HepG2 (cell line): ENCODE data around the gene RHOV. TPM values are rescaled to one million over a fixed set of nuclear protein-coding genes. Genes with fewer than 3 reads are reported as not detected.

Source experiments
- ATAD3A ChIP-seq: sonication (generic); formaldehyde crosslinking; IDR thresholded peaks from 2 replicates; pipeline ENCODE4 v1.4.0; 2020; ENCODE audit warnings: missing genetic modification reagents
- ATF6 ChIP-seq: sonication (generic); formaldehyde crosslinking; conservative IDR thresholded peaks from 2 replicates; pipeline ENCODE4 v1.4.0; 2020; ENCODE audit warnings: missing genetic modification reagents
- CENPX ChIP-seq: sonication (generic); formaldehyde crosslinking; IDR thresholded peaks from 2 replicates; pipeline ENCODE4 v1.9.0; 2021; ENCODE audit warnings: mild to moderate bottlenecking, missing genetic modification reagents, moderate library complexity
- CREB1 ChIP-seq, 2 experiments: fragments of 450-650 bp in 1 of 2; IDR thresholded peaks; 2 replicates each; pipeline ENCODE4 v1.6.1; 2016 to 2017; ENCODE audit warnings: control low read depth in 1 of 2, mild to moderate bottlenecking in 1 of 2, missing compliant biosample characterization in 1 of 2, missing genetic modification characterization in 1 of 2
- CREM ChIP-seq, 2 experiments: sonication (generic) in 1 of 2; formaldehyde crosslinking in 1 of 2; IDR thresholded peaks; 2 replicates each; pipeline versions ENCODE4 v1.4.0 to v1.6.1; 2016 to 2020; ENCODE audit warnings: antibody characterized with exemption in 1 of 2, mild to moderate bottlenecking in 1 of 2, missing genetic modification reagents in 1 of 2
- CTCF ChIP-seq: sonication (generic); formaldehyde crosslinking; IDR thresholded peaks from 2 replicates; pipeline ENCODE4 v1.5.0; 2020; ENCODE audit warnings: mild to moderate bottlenecking, missing genetic modification reagents, moderate library complexity
- DPF2 ChIP-seq: sonication (generic); formaldehyde crosslinking; IDR thresholded peaks from 2 replicates; pipeline ENCODE4 v1.4.0; 2020; ENCODE audit warnings: mild to moderate bottlenecking, low read depth, missing genetic modification reagents, borderline replicate concordance
- HDAC2 ChIP-seq: sonication (generic); formaldehyde crosslinking; IDR thresholded peaks from 2 replicates; pipeline ENCODE4 v1.4.0; 2020; ENCODE audit warnings: missing genetic modification reagents
- HOXD1 ChIP-seq: sonication (generic); formaldehyde crosslinking; IDR thresholded peaks from 2 replicates; pipeline ENCODE4 v1.5.0; 2020; ENCODE audit warnings: missing genetic modification reagents
- TBX3 ChIP-seq: fragments of 450-650 bp; IDR thresholded peaks from 2 replicates; pipeline ENCODE4 v1.6.1; 2017; ENCODE audit warnings: antibody characterized with exemption, mild to moderate bottlenecking, inconsistent platforms, borderline replicate concordance
- TFDP1 ChIP-seq: IDR thresholded peaks from 2 replicates; pipeline ENCODE4 v1.6.1; 2016; ENCODE audit warnings: missing compliant biosample characterization, missing genetic modification reagents, borderline replicate concordance
- TRIM24 ChIP-seq: sonication (generic); formaldehyde crosslinking; IDR thresholded peaks from 2 replicates; pipeline ENCODE4 v1.8.0; 2022; ENCODE audit warnings: mild to moderate bottlenecking, missing genetic modification reagents
- YEATS4 ChIP-seq: sonication (generic); formaldehyde crosslinking; IDR thresholded peaks from 2 replicates; pipeline ENCODE4 v1.4.0; 2020; ENCODE audit warnings: missing genetic modification reagents, borderline replicate concordance
- ZMYM3 ChIP-seq: sonication (generic); formaldehyde crosslinking; IDR thresholded peaks from 2 replicates; pipeline ENCODE4 v1.5.1; 2020; ENCODE audit warnings: mild to moderate bottlenecking, missing genetic modification reagents
- ZNF251 ChIP-seq: sonication (generic); formaldehyde crosslinking; IDR thresholded peaks from 2 replicates; pipeline ENCODE4 v1.9.0; 2021; ENCODE audit warnings: mild to moderate bottlenecking, missing genetic modification reagents
- ZNF260 ChIP-seq: sonication (generic); formaldehyde crosslinking; IDR thresholded peaks from 2 replicates; pipeline ENCODE4 v1.4.0; 2020; ENCODE audit warnings: missing genetic modification reagents, low read depth, mild to moderate bottlenecking, borderline replicate concordance
- ZNF383 ChIP-seq: sonication (generic); formaldehyde crosslinking; IDR thresholded peaks from 2 replicates; pipeline ENCODE4 v1.4.0; 2020; ENCODE audit warnings: missing genetic modification reagents, mild to moderate bottlenecking, borderline replicate concordance
- ZNF672 ChIP-seq: sonication (generic); formaldehyde crosslinking; IDR thresholded peaks from 2 replicates; pipeline ENCODE4 v1.8.1; 2022; ENCODE audit warnings: missing genetic modification reagents
- ZNF7 ChIP-seq: IDR thresholded peaks from 2 replicates; pipeline ENCODE4 v1.6.1; 2016; ENCODE audit warnings: missing biosample characterization, missing genetic modification reagents
- ZNF782 ChIP-seq: sonication (generic); formaldehyde crosslinking; IDR thresholded peaks from 2 replicates; pipeline ENCODE4 v1.4.0; 2020; ENCODE audit warnings: missing genetic modification reagents, mild to moderate bottlenecking, borderline replicate concordance
- ZNF816 ChIP-seq: sonication (generic); formaldehyde crosslinking; IDR thresholded peaks from 2 replicates; pipeline ENCODE4 v1.8.0; 2022; ENCODE audit warnings: missing genetic modification reagents, mild to moderate bottlenecking, borderline replicate concordance
- ZNF839 ChIP-seq: sonication (generic); formaldehyde crosslinking; IDR thresholded peaks from 2 replicates; pipeline ENCODE4 v1.4.0; 2020; ENCODE audit warnings: missing genetic modification reagents, mild to moderate bottlenecking, borderline replicate concordance
- ZNF879 ChIP-seq: sonication (generic); formaldehyde crosslinking; IDR thresholded peaks from 2 replicates; pipeline ENCODE4 v1.8.1; 2023; ENCODE audit warnings: missing genetic modification reagents
- ZSCAN30 ChIP-seq: sonication (generic); formaldehyde crosslinking; IDR thresholded peaks from 2 replicates; pipeline ENCODE4 v1.5.0; 2020; ENCODE audit warnings: mild to moderate bottlenecking, missing genetic modification reagents
- ZSCAN31 ChIP-seq: sonication (generic); formaldehyde crosslinking; IDR thresholded peaks from 2 replicates; pipeline ENCODE4 v1.5.0; 2020; ENCODE audit warnings: low read depth, mild to moderate bottlenecking, missing genetic modification reagents
- polyA plus RNA-seq, 8 experiments: library from polyadenylated mRNA; depleted of rRNA in 3 of 8; stranded (reverse) in 7 of 8; unstranded in 1 of 8; fragments of >200 nt; fragmentation: Illumina TruSeq in 4 of 8; extraction: Trizol in 4 of 8; gene quantifications; 2 replicates each; pipeline versions ENCODE4 v1.2.1 to v1.2.3, GENCODE V29; 2011 to 2016; ENCODE audit warnings: low read depth in 4 of 8, missing spikeins in 1 of 8, mixed read lengths in 1 of 8; ENCODE audit not compliant: insufficient read depth in 1 of 8
- total RNA-seq, 5 experiments: library from RNA; depleted of rRNA; stranded (reverse); fragments of >200 nt; fragmentation: Illumina TruSeq; extraction: Trizol; gene quantifications; 2 replicates each; pipeline ENCODE4 v1.2.3, GENCODE V29; 2016; ENCODE audit warnings: low read depth in 1 of 5
- TF ChIP-seq, protein P1 (sequence below): sonication (generic); formaldehyde crosslinking; IDR thresholded peaks from 2 replicates; pipeline ENCODE4 v1.4.0; 2020; ENCODE audit warnings: missing genetic modification reagents

RHOV gene
- total and polyA plus RNA-seq, 2 of the 13 experiments (the other 11 are each of a cell fraction or from before 2014, with no cell fraction given): 0.17 to 0.18 TPM

DNA sequence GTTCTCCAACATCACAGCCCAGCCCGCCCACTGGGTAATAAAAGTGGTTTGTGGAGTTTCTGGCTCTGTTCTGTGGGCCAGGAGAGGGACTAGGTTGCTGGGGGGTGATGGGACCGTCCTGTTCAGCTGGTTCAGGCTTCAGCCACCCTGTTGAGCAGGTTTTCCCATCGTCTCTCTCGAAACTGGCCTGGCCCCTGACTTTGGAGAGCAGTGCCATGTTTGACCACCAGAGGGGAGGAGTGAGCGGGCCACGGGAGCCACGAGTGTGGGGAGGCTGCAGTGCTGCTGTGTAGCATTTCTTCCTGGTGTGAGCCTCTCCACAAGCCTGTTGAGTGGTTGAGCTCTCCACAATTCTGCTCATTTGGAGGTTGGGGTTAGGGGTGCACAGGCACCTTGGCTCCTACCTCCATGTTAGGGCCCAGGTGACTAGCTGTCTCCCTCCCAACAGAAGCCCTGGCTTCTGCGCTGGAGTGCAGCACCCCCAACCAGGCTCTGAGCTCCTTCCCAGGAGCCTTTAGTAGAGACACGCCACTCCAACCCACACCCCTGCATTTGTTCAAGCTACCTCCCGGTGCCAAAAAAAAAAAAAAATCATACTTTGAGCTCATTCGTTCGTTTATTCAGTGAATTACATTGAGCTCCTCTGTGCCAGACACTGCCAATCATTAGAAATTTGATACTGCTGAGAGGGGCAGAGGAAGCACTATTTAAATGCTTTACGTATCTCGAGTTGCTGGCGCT is 16.3 kb downstream of the RHOV start (continued):
- TF ChIP-seq CENPX (CRISPR knock-in tag) (no peak), CREM (IDR thresholded peaks at IDR 0.05) (no peak), CREM (CRISPR knock-in tag; IDR thresholded peaks at IDR 0.05) (no peak), ZNF672 (no peak), ZNF7 (CRISPR knock-in tag) (no peak), CTCF (CRISPR knock-in tag) (peak; percentile 97), ATAD3A (CRISPR knock-in tag) (no peak), ZNF839 (CRISPR knock-in tag) (no peak), DPF2 (no peak), ATF6 (CRISPR knock-in tag) (no peak), CREB1 (IDR thresholded peaks at IDR 0.05) (no peak), CREB1 (CRISPR knock-in tag; IDR thresholded peaks at IDR 0.05) (no peak), ZNF879 (CRISPR knock-in tag) (no peak), ZSCAN31 (CRISPR knock-in tag) (no peak), TBX3 (no peak), ZNF383 (CRISPR knock-in tag) (no peak), ZNF251 (CRISPR knock-in tag) (no peak), ZNF816 (CRISPR knock-in tag) (no peak), ZSCAN30 (no peak), HDAC2 (peak; percentile 23; the same call in 1 of the 2 replicates), ZNF782 (CRISPR knock-in tag) (no peak), HOXD1 (CRISPR knock-in tag) (no peak), ZNF260 (no peak), YEATS4 (CRISPR knock-in tag) (peak; percentile 43; the same call in 1 of the 2 replicates), ZMYM3 (CRISPR knock-in tag) (peak; percentile 53; the same call in 1 of the 2 replicates), TRIM24 (CRISPR knock-in tag) (no peak), TFDP1 (CRISPR knock-in tag) (no peak)
- TF ChIP-seq, protein P1, sequence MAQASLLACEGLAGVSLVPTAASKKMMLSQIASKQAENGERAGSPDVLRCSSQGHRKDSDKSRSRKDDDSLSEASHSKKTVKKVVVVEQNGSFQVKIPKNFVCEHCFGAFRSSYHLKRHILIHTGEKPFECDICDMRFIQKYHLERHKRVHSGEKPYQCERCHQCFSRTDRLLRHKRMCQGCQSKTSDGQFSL (CRISPR knock-in tag): peak; percentile 29; the same call in 1 of the 2 replicates
